Myocyte (in vitro differentiated cells): ENCODE measurements around the gene APBA1. TPM values are rescaled to one million over a fixed set of nuclear protein-coding genes. Genes with fewer than 3 reads are reported as not detected.
A peak's percentile ranks its signal among the peaks of the same experiment; 100 is the strongest.

Experiments
- DNase-seq: peaks from one replicate; pipeline ENCODE4 v3.0.0-alpha.2; 2012; ENCODE audit warnings: low read depth
- total RNA-seq: library from RNA; depleted of rRNA; stranded (reverse); fragments of >200 nt; gene quantifications from 2 replicates; pipeline ENCODE4 v1.2.3, GENCODE V29; 2014

Gene APBA1
- total RNA-seq, 1 donor from 2014 or later: 4.0 TPM

DNA sequence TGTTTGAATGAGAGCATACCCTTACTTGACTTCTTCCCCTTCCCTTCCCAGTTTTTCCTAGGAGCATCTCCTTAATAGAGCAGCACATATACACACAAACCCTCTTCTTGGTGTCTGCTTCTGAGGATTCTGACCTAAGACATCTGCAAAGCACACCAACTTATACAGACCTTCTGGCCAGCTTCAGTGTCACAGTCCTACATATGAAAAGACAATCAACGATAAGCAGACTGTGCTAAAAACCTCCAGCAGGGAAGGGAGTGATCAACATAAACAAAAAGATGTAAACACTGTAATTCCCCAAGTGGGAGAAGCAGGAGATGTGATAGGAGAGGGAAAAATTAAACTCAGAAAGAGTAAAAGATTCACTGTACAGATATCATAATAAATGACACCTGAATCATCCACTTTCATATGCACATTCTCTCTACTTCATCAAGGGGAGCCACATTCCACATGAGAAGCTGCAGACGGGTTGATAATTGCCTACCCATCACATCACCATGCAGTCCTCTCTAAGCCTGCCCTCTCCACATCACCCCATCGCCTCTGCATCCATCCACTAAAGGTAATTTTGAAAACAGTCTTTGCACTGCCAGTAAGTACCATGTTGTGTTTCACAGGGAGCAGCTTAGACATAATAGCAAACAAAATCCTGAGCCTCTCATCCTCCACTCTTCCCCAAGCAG lies 13.0 kb downstream of the APBA1 start:
- no peak for DNase-seq

- DNase-seq: no peak
These were observed 14.9 kb downstream of the APBA1 start for GRCh38 chr9:69657269-69657668.

- no peak for DNase-seq
These were observed 17.1 kb downstream of the APBA1 start for GRCh38 chr9:69655065-69655464.

DNA sequence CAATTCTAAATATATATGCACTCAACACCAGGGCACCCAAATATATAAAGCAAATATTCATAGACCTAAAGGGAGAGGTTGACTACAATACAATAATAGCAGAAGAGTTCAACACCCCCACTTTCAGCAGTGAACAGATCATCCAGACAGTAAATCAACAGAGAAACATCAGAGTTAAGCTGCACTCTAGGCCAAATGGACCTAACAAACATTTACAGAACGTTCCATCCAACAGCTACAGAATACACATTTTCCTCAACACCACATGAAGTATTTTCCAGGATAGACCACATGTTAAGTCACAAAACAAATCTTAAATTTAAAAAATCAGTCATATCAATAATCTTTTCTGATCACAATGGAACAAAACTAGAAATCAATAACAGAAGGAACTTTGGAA lies 18.9 kb downstream of the APBA1 start:
- no peak for DNase-seq

- no peak for DNase-seq
These were observed 22.5 kb downstream of the APBA1 start for GRCh38 chr9:69649566-69650250.

- no peak for DNase-seq
These were observed 24.4 kb downstream of the APBA1 start for GRCh38 chr9:69647804-69648203.

DNA sequence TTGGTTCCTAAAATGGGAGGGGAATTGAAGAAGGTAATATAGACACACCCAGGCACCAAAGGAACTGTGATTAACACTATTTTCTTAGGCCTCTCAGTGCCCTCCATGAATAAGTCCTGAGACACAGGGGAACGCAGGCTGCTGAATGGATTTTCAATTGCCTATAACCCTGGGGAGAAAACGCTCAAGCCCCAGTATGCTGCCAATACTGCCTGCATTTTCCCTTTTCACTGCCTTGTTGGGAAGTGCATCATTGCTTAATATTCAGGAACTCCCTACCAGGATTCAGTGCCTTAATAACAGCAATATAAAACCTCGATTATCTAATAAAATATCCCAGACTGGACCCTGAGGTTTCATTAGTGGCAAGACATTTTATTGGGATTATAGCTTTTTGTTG lies 25.4 kb downstream of the APBA1 start:
- no peak for DNase-seq

DNA sequence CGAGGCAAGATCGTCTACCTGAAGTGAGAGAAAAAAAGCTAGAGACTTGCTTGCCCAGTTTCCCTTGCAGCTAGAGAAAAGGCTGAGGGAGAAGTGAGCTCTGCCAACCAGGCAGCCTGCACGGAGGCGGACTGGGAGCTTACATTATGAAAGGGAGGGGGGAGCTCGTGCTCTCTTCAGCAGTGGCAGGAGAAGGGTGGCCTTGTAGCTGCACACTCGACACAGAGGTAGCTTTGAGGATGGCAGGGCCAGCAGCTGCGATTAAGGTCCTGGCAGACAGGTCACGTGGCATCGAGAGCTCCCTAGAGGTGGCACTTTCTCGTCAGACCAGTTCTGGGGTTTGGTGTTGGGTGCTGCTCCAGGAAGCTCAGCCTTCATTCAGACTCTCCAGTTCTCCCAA lies 26.7 kb downstream of the APBA1 start:
- DNase-seq: peak; percentile 6

DNA sequence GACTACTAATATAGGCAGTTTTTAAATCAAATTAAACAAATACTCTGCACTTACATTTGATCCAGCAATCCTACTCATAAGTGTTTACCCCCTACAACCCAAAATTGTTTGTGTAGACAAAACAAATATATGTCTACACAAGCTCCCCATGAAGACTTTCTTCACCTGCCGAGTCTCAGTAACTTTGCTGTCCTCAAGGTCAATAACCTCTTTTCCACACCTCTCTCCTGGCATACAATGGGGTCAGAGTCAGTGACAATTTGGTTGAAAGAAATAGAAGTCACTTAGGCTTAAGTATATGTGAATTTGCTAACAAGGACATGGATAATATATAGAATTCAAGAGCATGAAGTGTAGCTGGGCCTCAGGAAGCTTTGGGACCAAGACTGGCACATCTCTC lies 29.1 kb downstream of the APBA1 start:
- DNase-seq: no peak

GRCh38 chr9:69637817-69638200 lies 34.4 kb downstream of the APBA1 start:
- DNase-seq: peak; percentile 80

DNA sequence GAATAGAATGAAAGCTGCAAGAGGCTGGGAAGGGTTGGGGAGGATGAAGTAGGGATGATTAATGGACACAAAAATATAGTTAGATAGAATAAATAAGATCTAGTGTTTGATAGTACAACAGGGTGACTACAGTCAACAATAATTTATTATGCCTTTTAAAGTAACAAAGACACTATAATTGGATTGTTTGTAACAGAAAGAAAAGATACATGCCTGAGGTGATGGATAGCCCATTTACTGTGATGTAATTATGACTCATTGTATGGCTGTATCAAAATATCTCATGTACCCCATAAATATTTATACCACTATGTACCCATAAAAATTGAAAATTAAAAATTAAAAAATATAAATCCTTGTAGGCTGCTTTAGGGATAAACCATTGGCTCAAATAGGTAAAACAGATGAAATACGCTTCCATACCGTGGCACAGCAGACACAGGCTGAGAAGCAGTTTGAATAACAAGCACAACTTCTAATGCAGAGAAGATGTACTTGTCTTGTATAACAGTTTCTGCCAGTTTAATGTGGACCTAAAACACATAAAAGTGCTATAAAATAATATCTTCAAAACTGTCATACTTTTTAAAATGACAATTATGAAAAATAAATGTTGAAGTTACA lies 34.9 kb downstream of the APBA1 start:
- no peak for DNase-seq

DNA sequence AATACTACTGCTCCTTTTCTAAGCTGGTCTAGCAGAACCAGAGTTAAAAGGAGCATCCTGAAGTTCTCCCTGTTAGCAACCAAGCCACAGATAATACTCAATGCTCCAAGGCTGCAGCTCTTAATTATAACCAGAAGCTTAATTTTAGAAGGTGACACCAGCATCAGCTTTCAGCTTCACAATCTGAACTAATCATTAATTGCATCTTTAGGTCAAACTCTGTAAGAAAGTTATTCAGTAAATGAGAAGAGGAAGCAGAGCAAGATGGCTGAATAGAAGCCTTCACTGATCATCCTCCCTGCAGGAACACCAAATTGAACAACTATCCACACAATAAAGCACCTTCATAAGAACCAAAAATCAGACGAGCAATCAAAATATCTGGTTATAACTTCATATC lies 38.5 kb downstream of the APBA1 start:
- no peak for DNase-seq

- no peak for DNase-seq
These were observed 39.4 kb downstream of the APBA1 start for GRCh38 chr9:69632768-69633167.

- DNase-seq: peak; percentile 9
These were observed 44.9 kb downstream of the APBA1 start for GRCh38 chr9:69627281-69627680.

- DNase-seq: no peak
These were observed 48.9 kb downstream of the APBA1 start for GRCh38 chr9:69623276-69623675.

GRCh38 chr9:69622676-69623075 lies 49.5 kb downstream of the APBA1 start:
- no peak for DNase-seq

- no peak for DNase-seq
These were observed 50.3 kb downstream of the APBA1 start for GRCh38 chr9:69621730-69622460.

GRCh38 chr9:69620731-69621130 lies 51.4 kb downstream of the APBA1 start:
- DNase-seq: no peak

DNA sequence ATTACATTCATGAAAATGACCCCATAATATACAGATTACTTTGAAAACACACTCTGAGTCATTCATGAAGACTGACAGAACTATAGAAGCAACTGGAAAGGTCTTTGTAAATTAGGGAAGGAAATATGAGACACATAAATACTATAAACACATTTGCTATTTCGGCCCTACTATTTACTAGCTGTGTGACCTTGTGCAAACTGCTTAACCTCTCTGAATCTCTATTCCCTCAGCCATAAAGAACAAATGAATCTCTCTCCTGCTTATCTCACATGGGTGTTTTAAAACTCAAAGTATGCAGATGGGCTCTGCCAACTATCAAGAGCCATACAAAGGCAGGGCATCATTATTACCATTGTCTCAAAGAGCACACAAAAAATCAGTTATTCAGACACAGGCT lies 52.9 kb downstream of the APBA1 start:
- no peak for DNase-seq

DNA sequence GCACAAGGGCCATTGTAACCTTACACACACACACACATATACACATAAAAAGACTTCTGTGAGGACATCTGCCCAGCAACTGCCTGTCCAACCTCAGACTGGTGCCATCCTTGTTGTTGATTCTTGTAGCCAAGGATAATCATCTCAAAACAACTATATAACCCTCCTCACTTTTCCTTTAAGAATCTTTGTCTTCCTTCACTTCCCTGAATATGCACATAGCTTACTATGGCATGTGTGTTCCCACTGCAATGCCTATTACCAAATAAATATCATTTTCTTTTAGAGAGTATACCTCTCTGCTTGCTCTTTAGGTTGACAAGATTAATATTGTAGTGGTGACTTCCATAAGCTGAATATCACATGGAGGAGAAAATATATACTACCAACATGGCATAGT lies 55.2 kb downstream of the APBA1 start:
- no peak for DNase-seq

DNA sequence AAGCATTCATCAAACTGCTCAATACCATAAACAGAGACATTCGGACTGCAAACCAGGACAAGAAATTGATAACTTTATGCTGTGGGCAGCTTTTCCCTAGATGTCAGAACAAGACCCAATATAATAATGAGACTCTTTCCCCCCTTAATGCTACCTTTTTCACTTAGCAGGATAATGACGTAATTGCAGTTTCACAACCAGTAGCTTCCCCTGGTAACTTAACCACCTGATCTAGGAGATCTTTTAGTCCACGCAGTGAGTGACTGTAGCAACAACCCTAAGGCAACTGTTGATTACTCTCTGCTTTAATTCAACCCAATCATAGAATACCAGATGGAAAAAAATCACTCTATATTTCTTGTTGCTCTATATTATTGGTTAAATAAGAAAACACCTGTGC lies 56.3 kb downstream of the APBA1 start:
- no peak for DNase-seq

DNA sequence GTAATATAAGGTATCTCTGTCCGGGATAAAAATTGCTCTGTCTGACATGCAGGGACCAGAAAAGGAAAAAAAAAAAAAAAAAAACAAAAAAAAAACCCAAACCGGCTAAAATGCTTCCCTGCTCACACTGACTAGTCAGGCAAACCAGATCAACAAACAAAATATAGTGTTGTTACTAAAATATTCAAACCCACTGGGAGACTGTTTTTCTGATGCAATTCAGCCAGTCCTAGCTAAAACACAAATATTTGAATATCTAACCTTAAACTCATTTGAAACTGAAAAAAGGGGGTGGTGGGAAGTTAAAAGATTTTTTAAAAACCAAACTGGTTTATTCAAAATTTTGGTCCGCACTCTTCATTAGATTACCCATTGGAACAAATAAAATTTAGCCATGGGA lies 61.0 kb downstream of the APBA1 start:
- no peak for DNase-seq
